Stimulated activated naive CD8-positive, alpha-beta T cell treated with anti-CD3 and anti-CD28 coated beads, Interleukin-15, amount 100 ng/mL, for 72 hours (primary cell): ENCODE measurements around the gene NIPBL.
A peak's percentile ranks its signal among the peaks of the same experiment; 100 is the strongest.
"Not testable (repeated sequence)": the region's sequence is repeated elsewhere in the genome, so short reads cannot be mapped to it uniquely, and the experiment has no call there.

Experiments used
- ATAC-seq: fragments of 150-1000 bp; cut with Tn5 transposase; 2 replicates; pipeline ENCODE4 v1.10.0; 2021; ENCODE audit warnings: mild to moderate bottlenecking, moderate library complexity
- DNase-seq, 2 donors: peaks; one replicate each; pipeline ENCODE4 v3.0.0; 2021 to 2022
- H3K27ac Mint-ChIP-seq, 2 donors: one replicate each; pipeline ENCODE4 v1.8.0; 2022; ENCODE audit warnings: mild to moderate bottlenecking in 2 of 2, mixed read lengths in 2 of 2, moderate library complexity in 2 of 2
- H3K27me3 Mint-ChIP-seq: one replicate; pipeline ENCODE4 v1.8.0; 2022; ENCODE audit warnings: mixed read lengths
- H3K4me1 Mint-ChIP-seq: one replicate; pipeline ENCODE4 v1.8.0; 2022; ENCODE audit warnings: mild to moderate bottlenecking, mixed read lengths
- H3K4me3 Mint-ChIP-seq, 2 donors: one replicate each; pipeline ENCODE4 v1.8.0; 2022; ENCODE audit warnings: mild to moderate bottlenecking in 2 of 2, mixed read lengths in 2 of 2, moderate library complexity in 1 of 2
- H3K9me3 Mint-ChIP-seq, 2 donors: one replicate each; pipeline ENCODE4 v1.8.0; 2022; ENCODE audit warnings: mixed read lengths in 2 of 2

The NIPBL gene

GRCh38 chr5:37090123-37090726 lies 213.7 kb downstream of the NIPBL start:
- no peak overlapping the region for H3K27ac Mint-ChIP-seq
- peaks cover 0 to 9% of the 10 kb centered on the region in 2 donors for H3K9me3 Mint-ChIP-seq
- ATAC-seq: no peak
- no peak overlapping the region for H3K4me3 Mint-ChIP-seq
- no peaks in the 10 kb centered on the region for H3K27me3 Mint-ChIP-seq
- no peak for DNase-seq
- H3K4me1 Mint-ChIP-seq: no peaks in the 10 kb centered on the region

DNA sequence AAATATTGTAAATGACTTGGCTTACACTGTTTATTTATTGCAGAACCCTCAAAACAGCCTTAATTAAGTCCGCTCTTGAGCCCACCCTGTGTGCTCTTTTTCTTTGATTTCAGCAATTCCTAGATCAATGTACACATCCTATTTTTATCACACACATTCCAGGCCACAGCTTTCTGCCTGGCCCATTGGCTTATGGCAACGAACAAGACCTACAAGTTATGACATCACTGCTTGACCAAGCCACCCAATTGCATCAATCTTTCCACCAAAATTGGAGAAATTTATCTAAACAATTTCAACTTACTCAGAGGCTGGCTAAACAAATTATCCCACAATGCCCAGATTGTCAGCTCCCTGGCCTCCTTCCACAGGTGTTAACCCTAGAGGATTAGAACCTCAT lies 214.2 kb downstream of the NIPBL start:
- Mint-ChIP-seq H3K4me1 (no peaks in the 10 kb centered on the region), H3K27ac (no peak overlapping the region), H3K4me3 (no peak overlapping the region), H3K9me3 (peaks cover 0 to 9% of the 10 kb centered on the region in 2 donors), H3K27me3 (no peaks in the 10 kb centered on the region)
- DNase-seq (no peak), ATAC-seq (no peak)

- H3K9me3 Mint-ChIP-seq: peaks cover 24 to 32% of the 10 kb centered on the region in 2 donors
- not testable (repeated sequence) for H3K27me3 Mint-ChIP-seq, ATAC-seq, H3K4me3 Mint-ChIP-seq, DNase-seq, H3K27ac Mint-ChIP-seq, H3K4me1 Mint-ChIP-seq
Observed at GRCh38 chr5:37093795-37094194, 217.2 kb downstream of the NIPBL start.

DNA sequence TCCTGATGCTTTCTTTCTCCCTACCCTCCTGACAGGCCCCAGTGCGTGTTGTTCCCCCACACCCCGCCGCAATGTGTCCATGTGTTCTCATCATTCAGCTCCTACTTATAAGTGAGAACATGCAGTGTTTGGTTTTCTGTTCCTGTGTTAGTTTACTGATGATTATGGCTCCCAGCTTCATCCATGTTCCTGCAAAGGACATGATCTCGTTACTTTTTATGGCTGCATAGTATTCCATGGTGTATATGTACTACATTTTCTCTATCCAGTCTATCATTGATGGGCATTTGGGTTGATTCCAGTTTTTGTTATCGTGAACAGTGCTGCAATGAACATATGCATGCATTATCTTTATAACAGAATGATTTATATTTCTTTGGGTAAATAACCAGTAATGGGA lies 222.7 kb downstream of the NIPBL start:
- ATAC-seq, H3K27me3 Mint-ChIP-seq, H3K4me3 Mint-ChIP-seq, H3K27ac Mint-ChIP-seq, DNase-seq, H3K4me1 Mint-ChIP-seq: not testable (repeated sequence)
- peaks cover 42 to 77% of the 10 kb centered on the region in 2 donors for H3K9me3 Mint-ChIP-seq

- no peaks in the 10 kb centered on the region for H3K27me3 Mint-ChIP-seq
- peaks cover 23 to 51% of the 10 kb centered on the region in 2 donors for H3K9me3 Mint-ChIP-seq
- ATAC-seq: no peak
- H3K4me1 Mint-ChIP-seq: no peaks in the 10 kb centered on the region
- no peak overlapping the region for H3K27ac Mint-ChIP-seq
- no peak overlapping the region for H3K4me3 Mint-ChIP-seq
- no peak for DNase-seq
Observed at GRCh38 chr5:37103302-37103701, 226.7 kb downstream of the NIPBL start.

GRCh38 chr5:37109338-37109737 lies 232.8 kb downstream of the NIPBL start:
- DNase-seq (no peak), ATAC-seq (no peak)
- Mint-ChIP-seq H3K27ac (no peak overlapping the region), H3K4me1 (peaks cover 38% of the 10 kb centered on the region), H3K27me3 (no peaks in the 10 kb centered on the region), H3K4me3 (no peak overlapping the region), H3K9me3 (peaks cover 11 to 14% of the 10 kb centered on the region in 2 donors)

DNA sequence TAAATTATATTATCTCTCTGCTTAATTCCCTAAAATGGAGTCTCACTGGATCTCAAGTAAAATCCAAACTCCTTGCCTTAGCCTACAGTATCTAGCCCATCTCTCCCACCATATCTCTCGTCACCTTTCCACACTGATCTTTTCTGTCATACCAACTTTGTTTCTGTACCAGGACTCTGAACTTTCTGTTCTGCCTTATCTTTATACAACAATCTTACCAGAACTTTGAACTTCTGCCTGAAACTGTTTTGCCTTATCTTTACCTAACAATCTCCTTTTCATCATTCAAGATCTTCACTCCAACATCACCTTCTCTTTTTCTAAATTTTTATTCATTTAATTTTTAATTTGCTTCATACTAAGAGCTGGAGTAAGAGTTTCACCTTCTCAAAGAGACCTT lies 233.6 kb downstream of the NIPBL start:
- no peak for DNase-seq
- H3K27ac Mint-ChIP-seq: no peak overlapping the region
- peaks cover 38% of the 10 kb centered on the region for H3K4me1 Mint-ChIP-seq
- no peak for ATAC-seq
- H3K9me3 Mint-ChIP-seq: peaks cover 11 to 14% of the 10 kb centered on the region in 2 donors
- no peak overlapping the region for H3K4me3 Mint-ChIP-seq
- no peaks in the 10 kb centered on the region for H3K27me3 Mint-ChIP-seq

- Mint-ChIP-seq H3K27ac (peak overlapping the region in 1 of 2 donors; percentile 68), H3K27me3 (no peaks in the 10 kb centered on the region), H3K9me3 (peaks cover 11 to 14% of the 10 kb centered on the region in 2 donors), H3K4me3 (peak overlapping the region; percentile 41 to 70), H3K4me1 (peaks cover 38% of the 10 kb centered on the region)
- ATAC-seq: peak; percentile 87
- DNase-seq: peak; percentile 27
Observed at GRCh38 chr5:37111426-37112382, 235.1 kb downstream of the NIPBL start.

DNA sequence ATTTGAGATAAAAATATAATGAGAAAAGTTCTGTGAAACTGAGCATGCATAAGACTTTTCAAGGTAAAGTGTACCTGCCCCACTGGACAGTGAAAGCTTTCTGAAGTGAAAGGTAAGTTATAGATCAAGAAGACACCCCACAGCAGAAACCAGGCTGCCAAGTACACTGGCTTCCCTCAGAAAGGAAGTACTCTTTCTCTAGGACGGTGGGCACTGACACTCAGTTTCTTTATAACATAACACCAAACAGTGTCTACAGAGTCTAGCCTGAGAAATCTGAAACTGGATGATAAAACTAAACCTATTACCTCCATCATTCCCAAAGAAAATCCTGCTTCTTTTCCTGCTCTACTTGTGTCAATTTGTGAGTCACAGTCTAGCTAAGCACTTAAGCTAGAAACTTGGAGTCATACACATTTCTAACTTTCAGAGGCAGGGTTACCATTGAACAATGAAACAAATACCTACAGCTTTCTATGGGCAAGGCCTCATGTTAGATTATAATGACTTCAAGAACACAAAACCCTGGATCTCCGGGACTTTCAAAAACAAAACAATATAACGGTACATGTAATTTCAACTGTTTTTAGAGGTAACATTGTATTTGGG lies 235.9 kb downstream of the NIPBL start:
- Mint-ChIP-seq H3K4me1 (peaks cover 38% of the 10 kb centered on the region), H3K27me3 (no peaks in the 10 kb centered on the region), H3K4me3 (peak overlapping the region; percentile 41 to 70), H3K9me3 (peaks cover 11 to 14% of the 10 kb centered on the region in 2 donors), H3K27ac (peak overlapping the region in 1 of 2 donors; percentile 15)
- ATAC-seq (peak; percentile 37), DNase-seq (no peak)
